Tibial nerve (tissue), 4 donors: ENCODE data around the gene FAM204A. TPM values are rescaled to one million over a fixed set of nuclear protein-coding genes. Genes with fewer than 3 reads are reported as not detected.
A peak's percentile ranks its signal among the peaks of the same experiment; 100 is the strongest.

Source experiments
- DNase-seq, 2 donors: peaks; one replicate each; pipeline ENCODE4 v3.0.0-alpha.2; 2019; ENCODE audit warnings: low spot score in 2 of 2
- H3K27ac ChIP-seq, 4 donors: fragments of 200-600 bp; sonication (generic) in 3 of 4; one replicate each; pipeline ENCODE4 v1.5.1; 2017 to 2019; ENCODE audit warnings: mild to moderate bottlenecking in 1 of 4
- H3K27me3 ChIP-seq, 2 donors: fragments of 200-600 bp; sonication (generic) in 1 of 2; one replicate each; pipeline versions ENCODE4 v1.5.1 to v1.6.0; 2017 to 2019
- H3K36me3 ChIP-seq, 3 donors: fragments of 200-600 bp; sonication (generic); one replicate each; pipeline ENCODE4 v1.5.1; 2018 to 2019
- H3K4me1 ChIP-seq, 4 donors: fragments of 200-600 bp; sonication (generic) in 3 of 4; one replicate each; pipeline ENCODE4 v1.5.1; 2017 to 2019
- H3K4me3 ChIP-seq, 4 donors: fragments of 200-600 bp; sonication (generic) in 3 of 4; one replicate each; pipeline ENCODE4 v1.5.1; 2017 to 2019; ENCODE audit warnings: mild to moderate bottlenecking in 1 of 4, moderate library complexity in 1 of 4
- H3K9me3 ChIP-seq, 4 donors: fragments of 200-600 bp; sonication (generic) in 3 of 4; one replicate each; pipeline ENCODE4 v1.5.1; 2017 to 2019
- CTCF ChIP-seq, 5 experiments: fragments of 200-600 bp in 3 of 5; fragments of 450-650 bp in 2 of 5; sonication (generic) in 3 of 5; IDR thresholded peaks; one replicate each; pipeline ENCODE4 v1.5.1; 2016 to 2019; ENCODE audit warnings: antibody characterized with exemption in 5 of 5, mild to moderate bottlenecking in 3 of 5, moderate library complexity in 2 of 5
- EP300 ChIP-seq, 2 donors: sonication (generic); formaldehyde crosslinking; IDR thresholded peaks; one replicate each; pipeline ENCODE4 v1.6.1; 2017; ENCODE audit warnings: antibody characterized with exemption in 2 of 2, mild to moderate bottlenecking in 1 of 2
- POLR2A ChIP-seq, 2 donors: fragments of 450-650 bp; IDR thresholded peaks; one replicate each; pipeline ENCODE4 v1.6.1; 2017; ENCODE audit warnings: antibody characterized with exemption in 2 of 2, mild to moderate bottlenecking in 2 of 2, moderate library complexity in 2 of 2
- WGBS, 2 donors: methylation state at CpG; one replicate each; pipeline ENCODE4 v1.1.5; 2018; 5-methylcytosine and 5-hydroxymethylcytosine counted together
- total RNA-seq, 4 donors: library from RNA; depleted of rRNA; stranded (reverse); fragments of >200 nt; gene quantifications; one replicate each; pipeline ENCODE4 v1.1.0, GENCODE V29; 2016

The FAM204A gene
- total RNA-seq, 4 donors from 2014 or later: 38.4 to 59.7 (median 39.5) TPM

- no peak overlapping the region for H3K27ac ChIP-seq
- H3K27me3 ChIP-seq: no peaks in the 10 kb centered on the region
- TF ChIP-seq EP300 (IDR thresholded peaks at IDR 0.05): no peak
- TF ChIP-seq POLR2A (IDR thresholded peaks at IDR 0.05): no peak
- no peak for TF ChIP-seq CTCF (IDR thresholded peaks at IDR 0.05)
- DNase-seq: no peak
- H3K4me1 ChIP-seq: peaks cover 0 to 15% (median 2%) of the 10 kb centered on the region in 4 donors
- no peak overlapping the region for H3K4me3 ChIP-seq
- WGBS, 2 donors: 90 to 100% methylated on average over 2 of the region's 2 CpGs
- peaks cover 0 to 16% (median 3%) of the 10 kb centered on the region in 4 donors for H3K9me3 ChIP-seq
- no peaks in the 10 kb centered on the region for H3K36me3 ChIP-seq
These were observed 65.4 kb downstream of the FAM204A start for GRCh38 chr10:118276727-118277126.

GRCh38 chr10:118276204-118276603 lies 65.9 kb downstream of the FAM204A start:
- no peak overlapping the region for H3K27ac ChIP-seq
- DNase-seq: no peak
- H3K27me3 ChIP-seq: no peaks in the 10 kb centered on the region
- TF ChIP-seq POLR2A (IDR thresholded peaks at IDR 0.05): no peak
- no peak for TF ChIP-seq CTCF (IDR thresholded peaks at IDR 0.05)
- TF ChIP-seq EP300 (IDR thresholded peaks at IDR 0.05): no peak
- H3K9me3 ChIP-seq: peaks cover 0 to 16% (median 3%) of the 10 kb centered on the region in 4 donors
- H3K36me3 ChIP-seq: no peaks in the 10 kb centered on the region
- H3K4me1 ChIP-seq: peaks cover 0 to 20% (median 2%) of the 10 kb centered on the region in 4 donors
- H3K4me3 ChIP-seq: no peak overlapping the region

- peaks cover 0 to 15% (median 3%) of the 10 kb centered on the region in 4 donors for H3K9me3 ChIP-seq
- no peak overlapping the region for H3K4me3 ChIP-seq
- 89 to 97% methylated on average over 1 of the region's 1 CpG for WGBS, 2 donors
- no peak for DNase-seq
- H3K36me3 ChIP-seq: no peaks in the 10 kb centered on the region
- TF ChIP-seq CTCF (IDR thresholded peaks at IDR 0.05) (no peak), EP300 (IDR thresholded peaks at IDR 0.05) (no peak), POLR2A (IDR thresholded peaks at IDR 0.05) (no peak)
- H3K4me1 ChIP-seq: peaks cover 0 to 21% (median 2%) of the 10 kb centered on the region in 4 donors
- no peaks in the 10 kb centered on the region for H3K27me3 ChIP-seq
- H3K27ac ChIP-seq: no peak overlapping the region
These were observed 68.5 kb downstream of the FAM204A start for GRCh38 chr10:118273662-118274061.

GRCh38 chr10:118272767-118273166 lies 69.4 kb downstream of the FAM204A start:
- no peak for DNase-seq
- H3K36me3 ChIP-seq: no peaks in the 10 kb centered on the region
- peak overlapping the region in 1 of 4 donors; percentile 17 for H3K27ac ChIP-seq
- 70 to 73% methylated on average over 4 of the region's 4 CpGs for WGBS, 2 donors
- TF ChIP-seq POLR2A (IDR thresholded peaks at IDR 0.05): no peak
- no peak for TF ChIP-seq EP300 (IDR thresholded peaks at IDR 0.05)
- TF ChIP-seq CTCF (IDR thresholded peaks at IDR 0.05): no peak
- H3K9me3 ChIP-seq: peaks cover 0 to 6% (median under 1%) of the 10 kb centered on the region in 4 donors
- H3K27me3 ChIP-seq: no peaks in the 10 kb centered on the region
- H3K4me3 ChIP-seq: peak overlapping the region in 1 of 4 donors; percentile 39
- H3K4me1 ChIP-seq: peaks cover 0 to 21% (median 2%) of the 10 kb centered on the region in 4 donors

GRCh38 chr10:118272149-118272721 lies 69.9 kb downstream of the FAM204A start:
- peak in 1 of 2 donors; percentile 18 for DNase-seq
- no peak for TF ChIP-seq POLR2A (IDR thresholded peaks at IDR 0.05)
- no peak for TF ChIP-seq EP300 (IDR thresholded peaks at IDR 0.05)
- no peak for TF ChIP-seq CTCF (IDR thresholded peaks at IDR 0.05)

More at GRCh38 chr10:118272149-118272721, 69.9 kb downstream of the FAM204A start:
- H3K9me3 ChIP-seq: peaks cover 0 to under 1% (median 0%) of the 10 kb centered on the region in 4 donors
- WGBS, 2 donors: 4 to 7% methylated on average over 16 of the region's 16 CpGs
- peak overlapping the region in 3 of 4 donors; percentile 17 to 58 (median 38) for H3K27ac ChIP-seq
- peaks cover 0 to 21% (median 2%) of the 10 kb centered on the region in 4 donors for H3K4me1 ChIP-seq
- peak overlapping the region in 3 of 4 donors; percentile 10 to 39 (median 16) for H3K4me3 ChIP-seq
- H3K36me3 ChIP-seq: no peaks in the 10 kb centered on the region
- H3K27me3 ChIP-seq: no peaks in the 10 kb centered on the region
